Measurements from ENCODE around the gene MCEMP1. TPM values are rescaled to one million over a fixed set of nuclear protein-coding genes. Genes with fewer than 3 reads are reported as not detected.

MCEMP1 gene
- total RNA-seq, 1 donor from 2014 or later: 184 TPM

DNA sequence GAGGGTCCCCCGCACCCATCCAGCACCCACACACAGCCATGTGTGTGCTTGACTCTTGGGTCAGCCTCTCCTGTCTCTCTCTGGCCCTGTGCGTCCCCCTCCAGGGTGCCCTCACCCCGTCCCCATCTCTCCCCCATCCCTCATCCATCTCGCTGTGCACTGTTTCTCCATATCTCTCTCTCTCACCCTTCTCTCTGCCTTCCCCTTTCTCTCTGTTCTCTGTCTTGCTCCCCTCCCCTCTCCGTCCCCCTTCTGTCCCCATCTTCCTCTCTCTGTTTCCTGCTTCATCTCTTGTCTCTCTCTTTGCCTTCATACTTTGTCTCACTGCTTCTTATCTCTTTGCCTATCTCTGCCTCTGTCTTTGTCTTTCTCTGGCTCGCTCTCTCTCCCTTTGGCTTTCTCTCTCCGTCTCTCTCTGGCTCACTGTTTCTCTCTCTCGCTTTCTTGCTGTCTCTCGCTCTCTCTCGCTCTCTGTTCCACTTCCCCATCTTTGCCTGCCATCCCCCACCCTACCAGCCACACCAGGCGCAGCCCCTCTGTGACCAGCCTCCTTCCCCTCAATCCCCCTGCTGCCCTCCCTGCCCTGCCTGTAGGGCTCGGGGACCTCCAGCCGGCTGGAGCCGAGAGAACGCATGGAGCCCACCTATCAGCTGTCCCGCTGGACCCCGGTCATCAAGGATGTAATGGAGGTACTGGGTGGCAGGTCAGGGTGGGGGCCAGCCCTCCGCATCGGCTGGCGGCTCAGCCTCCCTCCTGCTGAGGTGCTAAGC, 31.0 kb upstream of the MCEMP1 start:
- intact Hi-C loops (cut with DNase I): no loop called here
- no peak for DNase-seq
- no peak overlapping the region for H3K4me3 ChIP-seq
- peaks cover 40% of the 10 kb centered on the region for H3K36me3 ChIP-seq
- no peak for ATAC-seq
- H3K27me3 ChIP-seq (ENCODE audit: low read depth): no peaks in the 10 kb centered on the region
- no peaks in the 10 kb centered on the region for H3K4me1 ChIP-seq
- no peaks in the 10 kb centered on the region for H3K9me3 ChIP-seq
- H3K27ac ChIP-seq: no peak overlapping the region
- TF ChIP-seq, protein P1, sequence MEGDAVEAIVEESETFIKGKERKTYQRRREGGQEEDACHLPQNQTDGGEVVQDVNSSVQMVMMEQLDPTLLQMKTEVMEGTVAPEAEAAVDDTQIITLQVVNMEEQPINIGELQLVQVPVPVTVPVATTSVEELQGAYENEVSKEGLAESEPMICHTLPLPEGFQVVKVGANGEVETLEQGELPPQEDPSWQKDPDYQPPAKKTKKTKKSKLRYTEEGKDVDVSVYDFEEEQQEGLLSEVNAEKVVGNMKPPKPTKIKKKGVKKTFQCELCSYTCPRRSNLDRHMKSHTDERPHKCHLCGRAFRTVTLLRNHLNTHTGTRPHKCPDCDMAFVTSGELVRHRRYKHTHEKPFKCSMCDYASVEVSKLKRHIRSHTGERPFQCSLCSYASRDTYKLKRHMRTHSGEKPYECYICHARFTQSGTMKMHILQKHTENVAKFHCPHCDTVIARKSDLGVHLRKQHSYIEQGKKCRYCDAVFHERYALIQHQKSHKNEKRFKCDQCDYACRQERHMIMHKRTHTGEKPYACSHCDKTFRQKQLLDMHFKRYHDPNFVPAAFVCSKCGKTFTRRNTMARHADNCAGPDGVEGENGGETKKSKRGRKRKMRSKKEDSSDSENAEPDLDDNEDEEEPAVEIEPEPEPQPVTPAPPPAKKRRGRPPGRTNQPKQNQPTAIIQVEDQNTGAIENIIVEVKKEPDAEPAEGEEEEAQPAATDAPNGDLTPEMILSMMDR (IDR thresholded peaks at IDR 0.05): no peak

DNA sequence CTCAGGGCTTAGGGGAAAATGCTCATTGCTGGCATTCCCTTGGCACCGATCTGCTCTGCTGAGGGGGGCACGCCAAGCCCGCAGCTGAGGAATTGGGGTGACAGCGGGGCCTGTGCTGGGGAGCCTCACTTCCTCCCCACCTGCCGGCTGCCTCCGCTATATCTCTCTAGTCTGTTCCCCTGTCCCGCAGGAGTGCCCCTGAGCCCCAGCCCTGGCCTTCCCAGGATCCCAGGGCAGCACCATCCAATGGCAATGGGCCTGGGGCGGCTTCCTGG, 30.5 kb upstream of the MCEMP1 start:
- Histone ChIP-seq H3K27me3 (ENCODE audit: low read depth) (no peaks in the 10 kb centered on the region), H3K9me3 (no peaks in the 10 kb centered on the region), H3K27ac (no peak overlapping the region), H3K4me3 (no peak overlapping the region), H3K4me1 (no peaks in the 10 kb centered on the region), H3K36me3 (peaks cover 38% of the 10 kb centered on the region)
- TF ChIP-seq, protein P1 (IDR thresholded peaks at IDR 0.05): no peak
- ATAC-seq (no peak), DNase-seq (no peak)
- intact Hi-C loops (cut with DNase I): no loop called here

DNA sequence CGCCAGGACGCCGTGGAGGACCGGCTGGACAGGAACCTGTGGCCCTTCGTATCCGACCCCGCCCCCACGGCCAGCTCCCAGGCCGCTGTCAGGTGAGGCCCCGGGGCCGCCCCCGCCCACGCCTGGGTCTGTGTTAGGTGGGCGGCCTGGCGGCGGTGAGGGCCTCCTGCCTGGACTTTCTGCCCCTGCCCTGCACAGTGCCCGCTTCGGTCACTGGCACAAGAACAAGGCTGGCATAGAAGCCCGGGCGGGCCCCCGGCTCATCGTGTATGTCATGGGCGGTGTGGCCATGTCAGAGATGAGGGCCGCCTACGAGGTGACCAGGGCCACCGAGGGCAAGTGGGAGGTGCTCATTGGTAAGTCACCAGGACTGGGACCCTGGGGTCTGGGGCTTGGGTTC, 29.7 kb upstream of the MCEMP1 start:
- Histone ChIP-seq H3K4me1 (peaks cover 1% of the 10 kb centered on the region), H3K27me3 (ENCODE audit: low read depth) (no peaks in the 10 kb centered on the region), H3K36me3 (peaks cover 31% of the 10 kb centered on the region), H3K9me3 (no peaks in the 10 kb centered on the region), H3K27ac (no peak overlapping the region), H3K4me3 (no peak overlapping the region)
- ATAC-seq (no peak), DNase-seq (no peak)
- TF ChIP-seq, protein P1 (IDR thresholded peaks at IDR 0.05): no peak
- intact Hi-C loops (cut with DNase I): no loop called here

DNA sequence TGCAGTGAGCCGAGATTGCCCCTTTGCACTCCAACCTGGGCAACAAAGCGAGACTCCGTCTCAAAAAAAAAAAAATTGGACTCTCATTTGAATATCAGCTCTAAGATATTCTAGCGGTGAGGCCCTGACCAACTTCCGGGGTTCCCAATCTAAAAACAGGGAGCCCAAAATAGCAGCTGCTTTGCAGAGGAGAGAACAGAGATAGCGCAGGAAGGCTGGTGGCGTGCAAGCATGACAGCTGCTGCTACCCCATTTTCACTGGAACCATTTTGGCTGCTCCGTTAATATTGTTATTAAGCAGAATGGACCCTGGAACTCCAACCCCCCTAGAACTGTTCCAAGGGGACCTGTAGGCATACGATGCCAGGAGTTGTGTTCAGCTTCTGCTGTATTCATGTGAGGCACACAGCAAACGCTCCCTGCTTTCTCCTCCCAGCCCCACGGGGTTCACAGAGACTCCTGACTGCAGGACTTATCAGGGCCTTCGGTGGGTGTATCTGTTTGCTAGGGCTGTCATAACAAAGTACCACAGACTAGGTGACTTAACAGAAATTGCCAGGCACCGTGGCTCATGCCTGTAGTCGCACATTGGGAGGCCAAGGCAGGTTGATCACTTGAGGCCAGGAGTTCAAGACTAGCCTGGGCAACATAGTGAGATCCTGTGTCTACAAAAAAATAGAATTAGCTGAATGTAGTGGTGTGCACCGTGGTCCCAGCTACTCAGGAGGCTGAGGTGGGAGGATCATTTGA, 28.4 kb upstream of the MCEMP1 start:
- Histone ChIP-seq H3K27ac (no peak overlapping the region), H3K27me3 (ENCODE audit: low read depth) (no peaks in the 10 kb centered on the region), H3K4me3 (no peak overlapping the region), H3K36me3 (peaks cover 26% of the 10 kb centered on the region), H3K9me3 (no peaks in the 10 kb centered on the region), H3K4me1 (peaks cover 10% of the 10 kb centered on the region)
- DNase-seq (no peak), ATAC-seq (no peak)
- TF ChIP-seq, protein P1 (IDR thresholded peaks at IDR 0.05): no peak
- intact Hi-C loops (cut with DNase I): no loop called here

DNA sequence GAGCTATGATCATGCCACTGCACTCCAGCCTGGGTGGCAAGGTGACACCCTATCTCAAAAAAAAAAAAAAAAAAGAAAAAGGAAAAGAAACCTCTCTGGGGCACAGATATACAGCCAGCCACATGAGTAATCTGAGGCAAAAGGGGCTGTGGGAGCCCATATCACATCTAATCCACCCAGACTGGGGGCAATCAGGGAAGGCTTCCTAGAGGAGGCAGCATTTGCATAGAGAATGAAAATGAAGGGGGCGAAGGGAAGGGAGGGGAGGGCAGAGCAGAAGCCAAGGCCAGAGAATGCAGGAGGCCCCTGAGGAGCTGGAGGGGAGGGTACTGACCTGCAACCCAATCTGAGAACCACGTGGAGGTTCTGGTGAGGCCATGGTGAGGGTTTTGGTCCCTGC, 26.7 kb upstream of the MCEMP1 start:
- no peak overlapping the region for H3K4me3 ChIP-seq
- intact Hi-C loops (cut with DNase I): no loop called here
- ATAC-seq (no peak), DNase-seq (no peak)
- no peaks in the 10 kb centered on the region for H3K9me3 ChIP-seq
- H3K27ac ChIP-seq: no peak overlapping the region
- TF ChIP-seq, protein P1 (IDR thresholded peaks at IDR 0.05): no peak
- H3K27me3 ChIP-seq (ENCODE audit: low read depth): no peaks in the 10 kb centered on the region
- peaks cover 17% of the 10 kb centered on the region for H3K36me3 ChIP-seq
- H3K4me1 ChIP-seq: peaks cover 21% of the 10 kb centered on the region
